ENCODE measurements around the gene SYT14.

SYT14 gene

DNA sequence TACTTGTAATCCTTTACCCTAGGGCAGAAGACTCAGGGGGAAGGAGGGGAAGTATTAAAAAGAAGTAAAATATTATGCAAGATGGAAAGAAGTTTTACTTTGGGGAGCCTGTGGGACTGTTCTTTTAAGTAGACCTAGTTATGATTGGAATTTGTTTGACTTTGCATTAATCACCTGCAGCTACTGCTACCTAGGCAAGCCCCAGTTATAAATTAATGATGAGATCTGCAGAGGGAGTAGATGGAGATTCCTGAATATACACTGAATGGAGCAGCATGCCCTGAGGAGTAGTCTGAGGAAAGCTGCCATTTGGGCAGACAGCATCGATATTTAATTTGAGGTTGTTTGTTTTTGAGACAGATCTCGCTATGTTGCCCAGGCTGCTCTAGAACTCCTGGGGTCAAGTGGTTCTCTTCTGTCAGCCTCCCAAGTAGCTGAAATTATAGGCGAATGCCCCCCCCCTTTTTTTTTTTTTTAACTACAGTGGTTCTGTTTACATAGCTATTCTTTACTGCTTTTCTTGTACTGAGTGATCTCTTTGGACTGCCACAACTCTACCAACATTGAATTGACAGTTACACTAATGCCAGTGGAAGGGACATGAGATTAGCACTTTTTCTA is 213.1 kb downstream of the SYT14 start:
- Histone ChIP-seq H3K4me2 (ENCODE audit: low read depth, low read length, poor library complexity, severe bottlenecking) (no peak overlapping the region), H3K9me2 (replicated peaks; ENCODE audit: insufficient read depth, low read length) (no peaks in the 10 kb centered on the region), H3K27me3 (ENCODE audit: low read length) (no peaks in the 10 kb centered on the region), H4K20me1 (ENCODE audit: low read depth, low read length) (no peaks in the 10 kb centered on the region), H2AFZ (ENCODE audit: low read depth, low read length, severe bottlenecking) (no peak overlapping the region), H3F3A (ENCODE audit: insufficient read depth) (no peaks in the 10 kb centered on the region), H3K9ac (ENCODE audit: low read length) (no peak overlapping the region), H3K27ac (ENCODE audit: low read depth, low read length) (no peak overlapping the region), H3K36me3 (ENCODE audit: low read length) (no peaks in the 10 kb centered on the region), H3K4me3 (ENCODE audit: insufficient read depth, low read length, poor library complexity, severe bottlenecking) (no peak overlapping the region), H3K79me2 (ENCODE audit: insufficient read depth, low read length) (no peaks in the 10 kb centered on the region), H3K9me3 (ENCODE audit: insufficient read depth, low read length) (no peaks in the 10 kb centered on the region)
- TF ChIP-seq, protein P1, sequence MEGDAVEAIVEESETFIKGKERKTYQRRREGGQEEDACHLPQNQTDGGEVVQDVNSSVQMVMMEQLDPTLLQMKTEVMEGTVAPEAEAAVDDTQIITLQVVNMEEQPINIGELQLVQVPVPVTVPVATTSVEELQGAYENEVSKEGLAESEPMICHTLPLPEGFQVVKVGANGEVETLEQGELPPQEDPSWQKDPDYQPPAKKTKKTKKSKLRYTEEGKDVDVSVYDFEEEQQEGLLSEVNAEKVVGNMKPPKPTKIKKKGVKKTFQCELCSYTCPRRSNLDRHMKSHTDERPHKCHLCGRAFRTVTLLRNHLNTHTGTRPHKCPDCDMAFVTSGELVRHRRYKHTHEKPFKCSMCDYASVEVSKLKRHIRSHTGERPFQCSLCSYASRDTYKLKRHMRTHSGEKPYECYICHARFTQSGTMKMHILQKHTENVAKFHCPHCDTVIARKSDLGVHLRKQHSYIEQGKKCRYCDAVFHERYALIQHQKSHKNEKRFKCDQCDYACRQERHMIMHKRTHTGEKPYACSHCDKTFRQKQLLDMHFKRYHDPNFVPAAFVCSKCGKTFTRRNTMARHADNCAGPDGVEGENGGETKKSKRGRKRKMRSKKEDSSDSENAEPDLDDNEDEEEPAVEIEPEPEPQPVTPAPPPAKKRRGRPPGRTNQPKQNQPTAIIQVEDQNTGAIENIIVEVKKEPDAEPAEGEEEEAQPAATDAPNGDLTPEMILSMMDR (IDR thresholded peaks at IDR 0.05; ENCODE audit: insufficient read depth, low read length, poor library complexity, severe bottlenecking), result no peak
- no peak for TF ChIP-seq EZH2phosphoT487 (conservative IDR thresholded peaks at IDR 0.05; ENCODE audit: low read length)

DNA sequence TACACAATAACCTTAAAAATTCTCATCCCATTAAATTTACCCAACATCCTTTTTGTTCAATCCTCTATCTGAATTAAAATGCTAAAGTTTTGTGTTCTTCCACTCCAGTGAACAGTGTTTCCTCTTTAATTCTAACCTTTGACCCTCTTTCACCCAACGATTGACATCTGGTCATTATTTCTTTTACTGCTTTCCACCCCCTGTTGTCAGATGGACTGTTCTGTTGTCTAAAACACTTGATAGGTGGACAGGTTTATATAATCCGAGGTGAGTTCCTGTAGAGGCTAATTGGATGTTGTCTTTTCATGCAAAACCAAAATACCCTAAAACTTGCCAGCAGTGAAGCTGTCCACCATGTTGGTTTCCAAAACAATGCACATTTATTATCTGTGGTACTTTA is 221.2 kb downstream of the SYT14 start:
- no peak overlapping the region for H3K27ac ChIP-seq (ENCODE audit: low read depth, low read length)
- H3K4me2 ChIP-seq (ENCODE audit: low read depth, low read length, poor library complexity, severe bottlenecking), result no peak overlapping the region
- H3K79me2 ChIP-seq (ENCODE audit: insufficient read depth, low read length), result no peaks in the 10 kb centered on the region
- no peaks in the 10 kb centered on the region for H3K36me3 ChIP-seq (ENCODE audit: low read length)
- H3F3A ChIP-seq (ENCODE audit: insufficient read depth), result no peaks in the 10 kb centered on the region
- no peak overlapping the region for H3K9ac ChIP-seq (ENCODE audit: low read length)
- H3K9me3 ChIP-seq (ENCODE audit: insufficient read depth, low read length), result no peaks in the 10 kb centered on the region
- H3K4me3 ChIP-seq (ENCODE audit: insufficient read depth, low read length, poor library complexity, severe bottlenecking), result no peak overlapping the region
- no peak overlapping the region for H2AFZ ChIP-seq (ENCODE audit: low read depth, low read length, severe bottlenecking)
- H4K20me1 ChIP-seq (ENCODE audit: low read depth, low read length), result no peaks in the 10 kb centered on the region
- H3K27me3 ChIP-seq (ENCODE audit: low read length), result no peaks in the 10 kb centered on the region
- TF ChIP-seq, protein P1 (IDR thresholded peaks at IDR 0.05; ENCODE audit: insufficient read depth, low read length, poor library complexity, severe bottlenecking), result no peak
- TF ChIP-seq EZH2phosphoT487 (conservative IDR thresholded peaks at IDR 0.05; ENCODE audit: low read length), result no peak
- no peaks in the 10 kb centered on the region for H3K9me2 ChIP-seq (replicated peaks; ENCODE audit: insufficient read depth, low read length)

DNA sequence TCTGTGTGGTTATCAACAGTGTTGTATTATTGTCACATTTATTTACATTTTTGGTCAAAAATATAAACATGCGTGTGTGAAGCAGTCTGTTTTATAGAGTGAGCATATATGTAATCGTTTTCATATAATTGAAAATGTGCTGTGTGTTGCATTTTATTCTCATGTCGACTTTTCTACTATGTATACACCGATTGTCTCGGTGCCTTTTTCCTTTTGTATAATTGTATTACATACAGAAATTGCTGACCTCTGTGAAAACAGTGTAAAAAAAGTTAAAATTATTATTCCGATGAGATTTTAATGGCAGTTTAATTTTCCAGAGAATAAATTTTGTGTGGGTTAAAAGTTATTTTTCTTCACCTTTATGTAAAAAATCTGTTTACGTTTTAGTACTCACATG is 232.2 kb downstream of the SYT14 start:
- Histone ChIP-seq H3K4me3 (ENCODE audit: insufficient read depth, low read length, poor library complexity, severe bottlenecking) (no peak overlapping the region), H3K79me2 (ENCODE audit: insufficient read depth, low read length) (no peaks in the 10 kb centered on the region), H3K36me3 (ENCODE audit: low read length) (no peaks in the 10 kb centered on the region), H3F3A (ENCODE audit: insufficient read depth) (no peaks in the 10 kb centered on the region), H3K27ac (ENCODE audit: low read depth, low read length) (no peak overlapping the region), H2AFZ (ENCODE audit: low read depth, low read length, severe bottlenecking) (no peak overlapping the region), H3K4me2 (ENCODE audit: low read depth, low read length, poor library complexity, severe bottlenecking) (no peak overlapping the region), H3K9me2 (replicated peaks; ENCODE audit: insufficient read depth, low read length) (no peaks in the 10 kb centered on the region), H3K9me3 (ENCODE audit: insufficient read depth, low read length) (no peaks in the 10 kb centered on the region), H3K27me3 (ENCODE audit: low read length) (no peaks in the 10 kb centered on the region), H3K9ac (ENCODE audit: low read length) (no peak overlapping the region), H4K20me1 (ENCODE audit: low read depth, low read length) (no peaks in the 10 kb centered on the region)
- TF ChIP-seq EZH2phosphoT487 (conservative IDR thresholded peaks at IDR 0.05; ENCODE audit: low read length), result no peak

DNA sequence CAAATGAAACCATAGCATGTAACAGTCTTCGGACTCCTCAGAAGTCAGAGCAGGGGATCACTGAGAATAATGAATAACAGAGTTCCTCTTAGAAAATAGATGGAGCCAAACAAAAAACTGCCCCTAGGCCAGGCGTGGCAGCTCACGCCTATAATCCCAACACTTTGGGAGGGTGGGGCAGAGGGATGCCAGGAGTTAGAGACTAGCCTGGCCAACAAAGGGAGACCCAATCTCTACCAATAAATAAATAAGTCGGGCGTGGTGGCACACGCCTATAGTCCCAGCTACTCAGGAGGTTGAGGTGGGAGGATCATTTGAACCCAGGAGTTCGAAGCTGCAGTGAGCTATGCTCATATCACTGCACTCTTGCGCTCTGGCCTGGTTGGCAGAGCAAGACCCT is 236.1 kb downstream of the SYT14 start:
- Histone ChIP-seq H3K79me2 (ENCODE audit: insufficient read depth, low read length) (no peaks in the 10 kb centered on the region), H3K4me3 (ENCODE audit: insufficient read depth, low read length, poor library complexity, severe bottlenecking) (no peak overlapping the region), H4K20me1 (ENCODE audit: low read depth, low read length) (no peaks in the 10 kb centered on the region), H3K36me3 (ENCODE audit: low read length) (no peaks in the 10 kb centered on the region), H3K9me3 (ENCODE audit: insufficient read depth, low read length) (no peaks in the 10 kb centered on the region), H3K27ac (ENCODE audit: low read depth, low read length) (no peak overlapping the region), H3K4me2 (ENCODE audit: low read depth, low read length, poor library complexity, severe bottlenecking) (no peak overlapping the region), H3K27me3 (ENCODE audit: low read length) (no peaks in the 10 kb centered on the region), H3K9me2 (replicated peaks; ENCODE audit: insufficient read depth, low read length) (no peaks in the 10 kb centered on the region), H2AFZ (ENCODE audit: low read depth, low read length, severe bottlenecking) (no peak overlapping the region), H3K9ac (ENCODE audit: low read length) (no peak overlapping the region), H3F3A (ENCODE audit: insufficient read depth) (no peaks in the 10 kb centered on the region)
- TF ChIP-seq, protein P1 (IDR thresholded peaks at IDR 0.05; ENCODE audit: insufficient read depth, low read length, poor library complexity, severe bottlenecking), result no peak
